A549 (cell line): ENCODE measurements around the gene OR51D1. TPM values are rescaled to one million over a fixed set of nuclear protein-coding genes. Genes with fewer than 3 reads are reported as not detected.

Experiments
- ATAC-seq, 2 experiments: fragments of 200-7000 bp in 1 of 2; fragments of >200 bp in 1 of 2; cut with Nextera tagmentation in 1 of 2; cut with Tn5 transposase in 1 of 2; 3 replicates each; pipeline versions ENCODE4 v1.8.0 to v1.9.1; 2018 to 2020; ENCODE audit warnings: mild to moderate bottlenecking in 1 of 2, moderate library complexity in 1 of 2
- CTCF ChIA-PET: fragments of 300-600 bp; sonication (Branson Sonifier 250); formaldehyde crosslinking; extraction: SDS; loops from one replicate; lab custom pipeline; 2021; ENCODE audit warnings: antibody characterized with exemption, inconsistent platforms; lab: Yijun Ruan, JAX
- POLR2A ChIA-PET: fragments of 350-600 bp; formaldehyde crosslinking; extraction: SDS; loops from one replicate; lab custom pipeline; 2021; ENCODE audit warnings: antibody characterized with exemption, inconsistent platforms; lab: Yijun Ruan, JAX
- DNase-seq, 2 experiments: peaks; one replicate each; pipeline versions ENCODE4 v3.0.0 to v3.0.0-alpha.2; 2011 to 2016; ENCODE audit warnings: low read depth in 1 of 2, low spot score in 1 of 2
- FAIRE-seq: peaks from 2 replicates; lab custom pipeline; 2011; peaks lifted over from hg19 to GRCh38; lab: Jason Lieb, UNC
- H3K27ac ChIP-seq, 2 experiments: fragments of >200 bp; sonication (Bioruptor Twin); formaldehyde crosslinking; 3 replicates each; pipeline ENCODE4 v1.5.1; 2016 to 2017
- H3K4me1 ChIP-seq: fragments of >200 bp; sonication (Bioruptor Twin); formaldehyde crosslinking; 3 replicates; pipeline ENCODE4 v1.6.1; 2016
- H3K4me2 ChIP-seq: fragments of >200 bp; sonication (Bioruptor Twin); formaldehyde crosslinking; 3 replicates; pipeline ENCODE4 v1.6.1; 2016
- H3K4me3 ChIP-seq: fragments of >200 bp; sonication (Bioruptor Twin); formaldehyde crosslinking; 3 replicates; pipeline ENCODE4 v1.5.1; 2016
- H3K9me3 ChIP-seq: fragments of >200 bp; sonication (Bioruptor Twin); formaldehyde crosslinking; 3 replicates; pipeline ENCODE4 v1.6.1; 2016
- CHD2 ChIP-seq: fragments of 150-350 bp; IDR thresholded peaks from 2 replicates; pipeline ENCODE4 v1.6.1; 2014; ENCODE audit warnings: low read length; ENCODE audit not compliant: partially characterized antibody
- CHD4 ChIP-seq: fragments of 200-600 bp; sonication (generic); IDR thresholded peaks from 2 replicates; pipeline ENCODE4 v1.6.1; 2016; ENCODE audit warnings: antibody characterized with exemption, mild to moderate bottlenecking, borderline replicate concordance
- E2F6 ChIP-seq: IDR thresholded peaks from 2 replicates; pipeline ENCODE4 v1.6.1; 2012; ENCODE audit warnings: low read depth, borderline replicate concordance
- EHF ChIP-seq: fragments of 250-450 bp; sonication (Bioruptor Pico); IDR thresholded peaks from 2 replicates; pipeline ENCODE4 v1.5.0; 2020; ENCODE audit warnings: mild to moderate bottlenecking
- ESRRA ChIP-seq: fragments of 150-350 bp; IDR thresholded peaks from 2 replicates; pipeline ENCODE4 v1.6.1; 2014; ENCODE audit warnings: mild to moderate bottlenecking, low read length, borderline replicate concordance
- FOSB ChIP-seq: fragments of 250-450 bp; sonication (Bioruptor Pico); IDR thresholded peaks from 2 replicates; pipeline ENCODE4 v1.5.0; 2020; ENCODE audit warnings: mild to moderate bottlenecking, moderate library complexity
- HDAC2 ChIP-seq: fragments of 200-600 bp; sonication (generic); IDR thresholded peaks from 2 replicates; pipeline ENCODE4 v1.6.1; 2016
- HES2 ChIP-seq: fragments of >200 bp; sonication (Bioruptor Twin); formaldehyde crosslinking; IDR thresholded peaks from 2 replicates; pipeline ENCODE4 v1.6.1; 2016
- HOXA7 ChIP-seq: fragments of 250-450 bp; sonication (Bioruptor Pico); IDR thresholded peaks from 2 replicates; pipeline ENCODE4 v1.5.0; 2020; ENCODE audit warnings: mild to moderate bottlenecking, moderate library complexity
- HOXB5 ChIP-seq: fragments of 250-450 bp; sonication (Bioruptor Pico); IDR thresholded peaks from 2 replicates; pipeline ENCODE4 v1.5.0; 2020; ENCODE audit warnings: mild to moderate bottlenecking, moderate library complexity
- JUN ChIP-seq, 2 experiments: fragments of >200 bp; sonication (Bioruptor Twin); formaldehyde crosslinking; IDR thresholded peaks; 2 replicates in 1 of 2; 3 replicates in 1 of 2; pipeline ENCODE4 v1.6.1; 2016 to 2017
- KDM1A ChIP-seq: fragments of 200-600 bp; sonication (generic); IDR thresholded peaks from 2 replicates; pipeline ENCODE4 v1.6.1; 2016; ENCODE audit warnings: low read depth, mild to moderate bottlenecking
- KDM5A ChIP-seq: fragments of 200-600 bp; sonication (generic); IDR thresholded peaks from 2 replicates; pipeline ENCODE4 v1.6.1; 2016; ENCODE audit warnings: antibody characterized with exemption, mild to moderate bottlenecking
- MYC ChIP-seq: IDR thresholded peaks from 2 replicates; pipeline ENCODE4 v1.6.1; 2012; ENCODE audit warnings: mild to moderate bottlenecking, inconsistent platforms, low read length, improper control_type of control experiment, borderline replicate concordance
- NFE2L2 ChIP-seq: fragments of 150-350 bp; conservative IDR thresholded peaks from 2 replicates; pipeline ENCODE4 v1.6.1; 2014; ENCODE audit warnings: low read length
- NPAS2 ChIP-seq: fragments of 250-450 bp; sonication (Bioruptor Pico); IDR thresholded peaks from 2 replicates; pipeline ENCODE4 v1.8.0; 2022; ENCODE audit warnings: mild to moderate bottlenecking, moderate library complexity, borderline replicate concordance
- PBX3 ChIP-seq: IDR thresholded peaks from 2 replicates; pipeline ENCODE4 v1.6.1; 2012
- POLR2AphosphoS2 ChIP-seq: conservative IDR thresholded peaks from 2 replicates; pipeline ENCODE4 v1.6.1; 2012; ENCODE audit warnings: low read length, improper control_type of control experiment, inconsistent platforms
- RARB ChIP-seq: fragments of 250-450 bp; sonication (Bioruptor Pico); IDR thresholded peaks from 2 replicates; pipeline ENCODE4 v1.8.0; 2021; ENCODE audit warnings: mild to moderate bottlenecking, moderate library complexity
- RCOR1 ChIP-seq: fragments of 150-350 bp; IDR thresholded peaks from 2 replicates; pipeline ENCODE4 v1.6.1; 2014; ENCODE audit warnings: antibody characterized with exemption, low read length, low read depth
- RFX5 ChIP-seq: fragments of 450-650 bp; IDR thresholded peaks from 2 replicates; pipeline ENCODE4 v1.7.1; 2014; ENCODE audit warnings: antibody characterized with exemption, mild to moderate bottlenecking, moderate library complexity
- TFCP2L1 ChIP-seq: fragments of 250-450 bp; sonication (Bioruptor Pico); IDR thresholded peaks from 2 replicates; pipeline ENCODE4 v1.5.0; 2021; ENCODE audit warnings: mild to moderate bottlenecking
- TP53 ChIP-seq: fragments of 250-450 bp; sonication (Bioruptor Pico); IDR thresholded peaks from 2 replicates; pipeline ENCODE4 v1.5.0; 2021; ENCODE audit warnings: mild to moderate bottlenecking, moderate library complexity
- USF2 ChIP-seq: fragments of 450-650 bp; IDR thresholded peaks from 2 replicates; pipeline ENCODE4 v1.6.1; 2014; ENCODE audit warnings: antibody characterized with exemption
- ZC3H11A ChIP-seq: fragments of 450-650 bp; IDR thresholded peaks from 2 replicates; pipeline ENCODE4 v1.6.1; 2014; ENCODE audit warnings: antibody characterized with exemption, mild to moderate bottlenecking
- ZNF302 ChIP-seq: fragments of 250-450 bp; sonication (Bioruptor Pico); IDR thresholded peaks from 2 replicates; pipeline ENCODE4 v1.9.0; 2021; ENCODE audit warnings: inconsistent platforms, mild to moderate bottlenecking, moderate library complexity
- ZSCAN20 ChIP-seq: fragments of 250-450 bp; sonication (Bioruptor Pico); IDR thresholded peaks from 2 replicates; pipeline ENCODE4 v1.8.0; 2022; ENCODE audit warnings: mild to moderate bottlenecking, moderate library complexity
- WGBS: methylation state at CpG from one replicate; pipeline ENCODE4 v1.1.6; 2017; ENCODE audit errors: missing lambda C conversion rate; 5-methylcytosine and 5-hydroxymethylcytosine counted together
- polyA plus RNA-seq, 4 experiments: library from polyadenylated mRNA; depleted of rRNA in 3 of 4; stranded (reverse); fragments of >200 nt; fragmentation: RNase III in 1 of 4; extraction: RNeasy Plus Mini Kit Qiagen cat#74134 plus additional on column Dnase treatment in 1 of 4; gene quantifications; 2 replicates in 3 of 4; 3 replicates in 1 of 4; pipeline ENCODE4 v1.2.3, GENCODE V29; 2011 to 2017

Gene OR51D1
- polyA plus RNA-seq, 2 of the 4 experiments (the other 2 are of a cell fraction) = not detected

- TF ChIP-seq HDAC2 (no peak), NFE2L2 (no peak), ESRRA (no peak), MYC (no peak), ZNF302 (CRISPR knock-in tag) (no peak), CHD2 (no peak), USF2 (no peak), ZSCAN20 (no peak), HOXA7 (CRISPR knock-in tag) (no peak), PBX3 (no peak), POLR2AphosphoS2 (no peak), NPAS2 (CRISPR knock-in tag) (no peak), ZC3H11A (no peak)
- ATAC-seq = no peak
- FAIRE-seq = no peak
- H3K4me2 ChIP-seq = no peak overlapping the region
- H3K27ac ChIP-seq = no peak overlapping the region
- ChIA-PET CTCF (no interaction called here), POLR2A (interaction anchor here (0.7 kb wide), 1 partner anchor 343 kb away, joined by 3 read pairs; a partner anchor contains a TSS)
- no peaks in the 10 kb centered on the region; the same call in 2 of the 3 replicates for H3K4me1 ChIP-seq
- H3K9me3 ChIP-seq = no peaks in the 10 kb centered on the region
- no peak overlapping the region for H3K4me3 ChIP-seq
- no peak for DNase-seq
- 8% methylated on average over 3 of the region's 3 CpGs for WGBS
Measured at GRCh38 chr11:4672470-4672869, 35.2 kb downstream of the OR51D1 start.

- ATAC-seq = no peak
- POLR2A ChIA-PET = no interaction called here
- no peak for FAIRE-seq
Measured at GRCh38 chr11:4673781-4674180, 36.5 kb downstream of the OR51D1 start.

GRCh38 chr11:4677948-4678347 is 40.7 kb downstream of the OR51D1 start:
- Histone ChIP-seq H3K4me2 (no peak overlapping the region), H3K4me3 (no peak overlapping the region), H3K4me1 (no peaks in the 10 kb centered on the region; the same call in 2 of the 3 replicates), H3K9me3 (no peaks in the 10 kb centered on the region), H3K27ac (no peak overlapping the region)
- FAIRE-seq = no peak
- no peak for DNase-seq
- POLR2A ChIA-PET = no interaction called here
- CTCF ChIA-PET = interaction anchor here (1.1 kb wide), 1 partner anchor 41 kb away, joined by 3 read pairs; no protein-coding TSS in a partner anchor
- no peak for ATAC-seq
- 7% methylated on average over 2 of the region's 2 CpGs for WGBS
- TF ChIP-seq RARB = no peak
- no peak for TF ChIP-seq JUN (IDR thresholded peaks at IDR 0.05)
- TF ChIP-seq RFX5 = no peak
- no peak for TF ChIP-seq TFCP2L1
- TF ChIP-seq FOSB (CRISPR knock-in tag) = no peak
- TF ChIP-seq HOXA7 (CRISPR knock-in tag) = no peak
- TF ChIP-seq HES2 = no peak
- no peak for TF ChIP-seq KDM5A
- TF ChIP-seq KDM1A = no peak
- no peak for TF ChIP-seq TP53 (CRISPR knock-in tag)
- TF ChIP-seq E2F6 = no peak
- no peak for TF ChIP-seq NFE2L2
- TF ChIP-seq CHD4 = no peak
- TF ChIP-seq CHD2 = no peak
- TF ChIP-seq PBX3 = no peak
- no peak for TF ChIP-seq RCOR1
- no peak for TF ChIP-seq EHF
- TF ChIP-seq HOXB5 (CRISPR knock-in tag) = no peak

More at GRCh38 chr11:4673781-4674180, 36.5 kb downstream of the OR51D1 start:
- Histone ChIP-seq H3K4me1 (no peaks in the 10 kb centered on the region; the same call in 2 of the 3 replicates), H3K4me3 (no peak overlapping the region), H3K4me2 (no peak overlapping the region), H3K9me3 (no peaks in the 10 kb centered on the region), H3K27ac (no peak overlapping the region)
- no peak for TF ChIP-seq POLR2AphosphoS2
- no peak for DNase-seq
- CTCF ChIA-PET = no interaction called here
- 34% methylated on average over 2 of the region's 2 CpGs for WGBS
